HTR-8/SVneo (cell line): ENCODE results near the gene KLHL22.
A peak's percentile ranks its signal among the peaks of the same experiment; 100 is the strongest.
"Not testable (repeated sequence)": the region's sequence is repeated elsewhere in the genome, so short reads cannot be mapped to it uniquely, and the experiment has no call there.

ENCODE experiments used
- DNase-seq: peaks from one replicate; pipeline ENCODE4 v3.0.0; 2011; ENCODE audit warnings: low spot score, mixed read lengths; ENCODE audit not compliant: insufficient read length
- FAIRE-seq: peaks from 2 replicates; lab custom pipeline; 2011; peaks lifted over from hg19 to GRCh38; lab: Jason Lieb, UNC

The KLHL22 gene

GRCh38 chr22:20475115-20475436 lies 20.5 kb downstream of the KLHL22 start:
- DNase-seq, result no peak
- no peak for FAIRE-seq

DNA sequence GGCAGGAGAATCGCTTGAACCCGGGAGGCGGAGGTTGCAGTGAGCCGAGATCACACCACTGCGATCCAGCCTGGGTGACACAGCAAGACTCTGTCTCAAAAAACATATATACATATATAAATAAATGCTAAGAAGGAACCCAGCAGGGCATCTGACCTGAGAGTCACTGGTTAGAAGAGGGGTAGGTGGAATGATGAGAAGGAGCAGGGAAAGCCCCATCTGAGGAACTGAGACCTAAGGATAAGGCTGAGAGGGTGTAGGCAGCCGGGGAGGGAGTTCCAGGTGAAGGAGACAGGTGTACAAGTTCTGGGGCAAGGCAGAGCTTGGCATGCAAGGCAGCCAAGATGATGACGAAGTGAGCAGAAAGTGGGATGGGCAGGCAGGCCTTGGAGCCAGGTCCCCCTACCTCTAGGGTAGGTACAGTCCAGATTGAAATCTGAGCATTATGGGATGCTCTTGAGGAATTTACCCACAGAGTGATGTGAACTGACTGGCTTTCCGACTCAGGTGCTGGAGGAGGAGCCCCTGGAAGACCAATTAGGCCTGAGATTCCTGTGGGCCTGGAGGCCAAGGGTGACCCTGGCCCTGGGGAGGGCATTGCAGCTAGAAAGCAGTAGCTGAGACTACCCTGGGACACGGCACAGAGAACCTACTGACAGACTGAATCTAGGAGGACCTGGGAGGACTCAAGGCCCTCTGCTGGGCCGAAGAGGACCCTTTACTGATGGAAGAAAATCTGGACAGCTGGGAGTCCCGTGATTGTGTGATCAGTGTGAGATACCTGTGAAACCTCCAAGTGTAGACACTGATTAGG lies 22.8 kb downstream of the KLHL22 start:
- DNase-seq (no peak), FAIRE-seq (no peak)

- no peak for FAIRE-seq
- no peak for DNase-seq
Observed at GRCh38 chr22:20471126-20471833, 24.3 kb downstream of the KLHL22 start.

DNA sequence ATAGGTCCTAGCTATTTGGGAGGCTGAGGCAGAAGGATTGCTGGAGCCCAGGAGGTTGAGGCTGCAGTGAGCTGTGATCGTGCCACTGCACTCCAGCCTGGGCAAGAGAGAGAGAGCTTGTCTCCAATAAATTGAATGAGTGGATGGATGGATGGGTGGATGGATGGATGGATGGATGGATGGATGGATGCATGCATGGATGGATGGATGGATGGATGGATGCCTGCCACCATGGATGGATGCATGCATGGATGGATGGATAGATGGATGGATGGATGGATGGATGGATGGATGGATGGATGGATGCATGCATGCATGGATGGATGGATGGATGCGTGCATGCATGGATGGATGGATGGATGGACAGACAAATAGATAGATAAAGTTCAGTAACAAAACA lies 25.1 kb downstream of the KLHL22 start:
- not testable (repeated sequence) for FAIRE-seq, DNase-seq

DNA sequence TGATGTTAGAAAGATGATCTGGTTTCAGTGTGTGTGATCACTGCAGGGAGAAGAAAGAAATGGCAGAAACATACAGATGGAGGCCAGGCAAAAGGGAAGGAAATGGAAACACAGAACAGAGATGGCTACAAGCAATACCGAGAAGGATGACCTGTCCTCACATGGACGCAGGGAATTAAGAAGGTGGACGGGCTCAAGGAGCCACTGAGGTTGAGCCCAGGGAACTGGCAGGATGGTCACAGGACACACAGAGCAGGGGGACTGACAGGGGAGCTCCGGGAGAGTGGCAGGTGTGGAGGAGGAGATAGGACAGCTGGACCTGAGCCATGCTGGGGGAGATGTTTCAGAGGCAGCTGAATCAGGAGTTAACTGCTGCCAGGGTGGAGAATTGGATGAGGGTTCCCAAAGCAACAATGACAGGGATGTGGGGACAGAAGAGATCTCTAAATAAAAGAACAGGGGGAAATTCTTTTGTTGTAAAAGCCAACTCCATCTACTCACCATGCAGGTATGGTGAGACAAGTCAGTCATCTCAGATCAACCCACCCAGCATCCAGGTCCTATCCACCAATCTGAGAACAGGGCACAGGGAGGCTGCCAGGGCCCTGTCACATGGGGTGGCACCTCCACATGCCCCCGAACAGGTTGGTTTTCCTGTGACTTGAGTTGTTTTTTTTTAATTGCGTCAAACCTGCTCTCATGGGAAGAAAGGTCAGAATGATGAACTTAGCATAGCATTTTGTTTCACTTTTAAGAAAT lies 26.3 kb downstream of the KLHL22 start:
- DNase-seq (no peak), FAIRE-seq (no peak)

DNA sequence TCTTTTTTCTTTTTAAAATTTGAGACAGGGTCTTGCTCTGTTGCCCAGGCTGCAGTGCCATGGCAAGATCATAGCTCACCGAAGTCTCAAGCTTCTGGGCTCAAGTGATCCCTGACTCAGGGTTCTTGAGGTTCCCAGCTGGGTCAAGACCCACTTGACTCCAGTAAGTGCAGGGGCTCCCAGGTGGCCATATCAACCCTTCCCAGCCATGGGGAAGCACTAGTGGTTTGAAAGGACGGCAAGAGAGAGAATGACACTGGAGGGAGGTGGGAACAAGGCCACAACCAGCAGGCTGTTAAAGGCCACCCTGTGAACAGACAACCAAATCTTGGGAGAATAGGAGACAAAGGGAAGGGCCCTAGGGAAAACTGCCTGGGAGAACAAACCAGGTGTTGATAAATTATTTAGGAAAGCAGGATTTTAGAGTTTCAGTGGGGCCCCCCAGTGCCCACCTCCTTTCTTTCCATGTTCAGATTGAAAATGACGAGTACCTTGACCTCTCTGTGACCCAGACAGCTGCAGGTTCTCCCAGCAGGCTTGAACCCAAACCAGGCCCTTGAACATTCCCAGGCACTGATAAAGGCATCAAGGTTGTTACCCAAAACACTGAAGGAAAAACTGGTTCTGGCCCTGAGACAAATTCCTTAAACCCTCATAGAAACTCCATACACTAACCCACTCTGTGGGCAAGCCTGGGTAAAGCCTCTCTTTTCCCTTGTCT lies 28.8 kb downstream of the KLHL22 start:
- FAIRE-seq (no peak), DNase-seq (no peak)

GRCh38 chr22:20465759-20466077 lies 29.9 kb downstream of the KLHL22 start:
- FAIRE-seq (no peak), DNase-seq (no peak)

GRCh38 chr22:20464912-20465758 lies 30.5 kb downstream of the KLHL22 start:
- FAIRE-seq, result no peak
- DNase-seq, result no peak

DNA sequence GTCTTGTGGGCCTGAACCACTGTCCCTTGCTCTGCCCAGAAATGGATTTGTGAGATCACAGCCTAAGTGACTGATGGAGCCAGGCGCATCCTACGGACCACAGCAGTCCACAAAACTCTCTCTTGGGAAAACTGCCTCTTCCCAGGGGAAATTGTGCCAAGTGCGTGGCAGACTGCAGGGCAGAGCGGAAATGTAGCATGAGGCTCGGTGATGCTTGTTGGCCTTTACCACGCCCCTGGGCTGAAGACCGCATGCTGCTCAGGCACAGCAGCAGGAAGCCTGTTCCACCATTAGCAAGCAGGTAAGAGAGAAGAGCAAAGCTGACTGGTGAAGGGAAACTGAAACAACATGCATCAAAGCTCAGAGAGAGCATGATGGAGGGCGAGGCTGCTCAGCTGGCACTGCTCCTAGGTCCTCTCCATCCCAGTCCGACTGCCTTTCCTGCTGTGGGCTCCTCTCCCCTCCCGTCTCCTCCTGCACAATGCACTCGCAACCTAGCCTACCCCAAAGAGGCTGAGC lies 31.4 kb downstream of the KLHL22 start:
- DNase-seq, result no peak
- no peak for FAIRE-seq

DNA sequence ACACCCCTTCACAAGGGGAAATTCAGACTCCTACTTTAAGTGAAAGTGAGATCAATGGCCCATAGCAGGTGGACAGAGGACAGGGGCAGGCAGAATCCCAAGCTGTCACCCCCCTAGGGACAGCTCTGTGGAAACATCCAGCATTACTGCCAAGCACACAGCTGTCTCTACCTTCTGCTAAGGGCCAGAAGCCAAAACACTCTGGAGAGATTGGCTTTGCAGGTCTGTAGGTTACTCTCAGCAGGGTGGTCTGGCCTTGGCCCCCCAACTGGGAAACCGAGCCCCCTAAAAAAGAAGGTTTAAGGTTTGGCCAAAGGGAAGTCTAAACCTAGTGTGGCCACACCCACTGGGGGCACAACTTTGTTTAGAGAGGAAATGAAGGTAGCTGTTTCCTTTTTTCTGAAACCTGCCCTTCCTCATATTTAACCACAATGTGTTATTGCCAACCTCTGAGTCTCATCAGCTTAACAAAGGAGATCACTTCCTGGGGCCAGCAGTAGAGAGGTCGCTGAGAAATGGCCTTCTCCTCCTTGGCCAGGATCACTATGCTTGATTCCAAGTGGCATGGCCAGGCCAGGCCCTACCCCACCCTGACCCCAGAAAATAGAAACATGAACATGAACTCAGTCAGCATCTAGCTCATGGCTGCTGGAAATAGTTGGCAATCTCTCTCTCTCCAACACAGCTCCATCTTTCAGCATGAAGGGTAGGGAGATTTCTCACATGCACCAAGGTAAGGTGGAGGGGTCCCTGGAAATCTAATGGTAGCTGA lies 32.1 kb downstream of the KLHL22 start:
- no peak for FAIRE-seq
- no peak for DNase-seq

GRCh38 chr22:20459862-20460261 lies 35.7 kb downstream of the KLHL22 start:
- DNase-seq, result no peak
- no peak for FAIRE-seq

- no peak for FAIRE-seq
- DNase-seq, result no peak
Observed at GRCh38 chr22:20459152-20459542, 36.4 kb downstream of the KLHL22 start.

GRCh38 chr22:20458530-20459151 lies 37.0 kb downstream of the KLHL22 start:
- DNase-seq (no peak), FAIRE-seq (no peak)

DNA sequence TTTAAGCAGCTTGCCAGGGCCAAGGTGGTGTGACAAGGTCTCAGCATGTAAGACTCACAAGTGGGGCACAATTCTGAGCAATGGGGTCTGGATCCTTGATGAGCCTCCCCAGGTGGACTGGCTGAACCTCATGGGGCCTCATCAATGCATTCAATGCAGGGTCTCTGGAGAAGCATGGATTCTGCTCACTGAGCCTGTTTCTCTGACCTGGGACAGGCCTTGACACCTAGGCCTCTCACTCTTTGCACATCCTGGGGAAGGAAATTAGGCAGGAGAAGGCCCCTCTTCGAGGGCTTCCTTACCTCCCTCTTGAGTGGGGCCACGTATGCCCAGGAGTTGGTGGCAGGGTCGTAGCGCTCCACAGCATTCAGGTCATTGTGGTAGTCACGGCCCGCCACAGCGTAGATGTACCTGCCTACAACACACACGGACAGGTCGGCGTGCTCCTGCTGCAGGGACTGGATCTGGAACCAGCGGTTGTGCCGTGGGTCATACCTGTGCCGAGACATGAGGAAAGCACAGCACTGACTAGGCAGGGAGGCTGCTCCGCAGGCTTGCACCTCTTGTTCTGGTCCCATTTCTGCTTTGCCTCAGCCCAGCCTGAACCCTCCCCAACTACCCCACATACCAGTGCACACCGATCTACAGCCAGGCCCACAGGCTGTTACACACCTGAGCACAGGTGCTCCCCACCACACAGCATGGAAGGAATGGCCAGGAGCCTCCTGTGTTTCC lies 37.9 kb downstream of the KLHL22 start:
- DNase-seq (no peak), FAIRE-seq (no peak)

DNA sequence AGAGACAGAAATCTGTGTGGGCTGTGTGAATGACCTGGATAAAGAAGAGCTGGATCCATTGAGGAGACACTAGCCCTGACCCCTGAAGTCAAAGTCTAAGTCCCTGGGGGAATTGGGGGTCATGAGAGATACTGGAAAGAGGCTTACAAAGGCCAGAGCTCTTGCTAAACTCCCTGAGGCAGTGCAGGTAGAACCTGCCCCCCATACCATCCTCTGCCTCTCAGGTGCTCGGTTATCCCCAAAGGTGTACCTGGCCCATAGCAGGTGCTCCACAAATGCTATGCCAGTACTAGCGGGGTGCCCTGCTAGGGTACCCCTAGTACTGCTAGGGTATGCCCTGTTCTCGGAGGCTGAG lies 38.9 kb downstream of the KLHL22 start:
- FAIRE-seq (no peak), DNase-seq (no peak)

DNA sequence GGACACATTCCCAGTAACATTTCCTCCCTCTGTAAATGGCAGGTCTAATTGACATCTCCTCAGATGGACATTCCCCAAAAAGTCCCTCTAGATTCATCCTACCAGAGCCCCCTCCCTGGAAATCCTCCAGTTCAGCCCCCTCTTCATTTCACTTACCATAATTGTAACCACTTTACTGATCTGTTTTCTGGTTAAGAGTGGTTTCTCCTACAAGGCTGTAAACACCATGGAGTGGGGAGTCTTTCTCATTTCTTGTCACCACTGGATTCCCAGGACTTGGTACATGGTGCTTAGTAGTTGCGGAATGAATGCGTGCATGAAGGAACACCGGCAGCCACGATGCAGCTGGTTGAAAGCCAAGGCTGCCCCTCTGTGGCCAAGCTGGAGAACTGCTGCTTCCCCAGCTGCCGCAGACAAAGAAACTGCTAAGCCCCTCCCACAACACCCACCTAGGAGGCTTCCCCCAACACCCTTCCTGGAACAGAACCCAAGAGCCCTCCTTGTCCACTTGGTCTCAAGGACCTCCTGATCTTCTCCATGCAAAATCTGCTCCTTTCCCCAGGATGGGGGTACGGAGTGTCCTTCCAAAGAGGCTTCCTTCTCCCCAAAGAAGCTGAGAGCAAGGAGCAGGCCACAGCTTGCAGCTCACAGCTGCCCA lies 39.4 kb downstream of the KLHL22 start:
- DNase-seq (peak; percentile 79), FAIRE-seq (no peak)

- no peak for DNase-seq
- no peak for FAIRE-seq
Observed at GRCh38 chr22:20455709-20456063, 39.9 kb downstream of the KLHL22 start.
